Upper lobe of left lung (tissue), 6 donors: ENCODE data around the gene ANAPC2. TPM values are rescaled to one million over a fixed set of nuclear protein-coding genes. Genes with fewer than 3 reads are reported as not detected.

Source experiments
- ATAC-seq, 2 donors: fragments of 200-7000 bp; cut with Tn5 transposase; one replicate each; pipeline ENCODE4 v1.9.1; 2022; ENCODE audit warnings: mild to moderate bottlenecking in 2 of 2, moderate library complexity in 2 of 2; ENCODE audit not compliant: low FRiP score in 2 of 2
- DNase-seq, 2 donors: peaks; one replicate each; pipeline ENCODE4 v3.0.0-alpha.2; 2019 to 2020
- H3K27ac ChIP-seq, 4 donors: fragments of 200-600 bp; sonication (generic); one replicate each; pipeline ENCODE4 v1.5.1; 2016 to 2019
- H3K27me3 ChIP-seq, 4 donors: fragments of 200-600 bp; sonication (generic); one replicate each; pipeline ENCODE4 v1.5.1; 2017 to 2019
- H3K36me3 ChIP-seq, 4 donors: fragments of 200-600 bp; sonication (generic); one replicate each; pipeline ENCODE4 v1.5.1; 2016 to 2019
- H3K4me1 ChIP-seq, 4 donors: fragments of 200-600 bp; sonication (generic); one replicate each; pipeline ENCODE4 v1.5.1; 2018 to 2019
- H3K4me3 ChIP-seq, 4 donors: fragments of 200-600 bp; sonication (generic); one replicate each; pipeline ENCODE4 v1.5.1; 2017 to 2019; ENCODE audit warnings: mild to moderate bottlenecking in 2 of 4, moderate library complexity in 1 of 4
- H3K9me3 ChIP-seq, 4 donors: fragments of 200-600 bp; sonication (generic); one replicate each; pipeline ENCODE4 v1.5.1; 2018 to 2019
- CTCF ChIP-seq, 6 experiments: fragments of 450-650 bp in 4 of 6; fragments of 200-600 bp in 2 of 6; sonication (generic) in 2 of 6; IDR thresholded peaks; one replicate each; pipeline ENCODE4 v1.5.1; 2016 to 2019; ENCODE audit warnings: antibody characterized with exemption in 6 of 6
- EP300 ChIP-seq, 4 donors: sonication (generic); formaldehyde crosslinking; IDR thresholded peaks; one replicate each; pipeline ENCODE4 v1.5.1; 2017; ENCODE audit warnings: antibody characterized with exemption in 4 of 4, control low read depth in 2 of 4
- POLR2A ChIP-seq, 4 donors: fragments of 450-650 bp; IDR thresholded peaks; one replicate each; pipeline ENCODE4 v1.5.1; 2016 to 2017; ENCODE audit warnings: antibody characterized with exemption in 4 of 4, mild to moderate bottlenecking in 2 of 4
- POLR2AphosphoS5 ChIP-seq, 2 donors: sonication (generic); formaldehyde crosslinking; IDR thresholded peaks; one replicate each; pipeline ENCODE4 v1.5.1; 2017; ENCODE audit warnings: antibody characterized with exemption in 2 of 2
- WGBS, 2 donors: methylation state at CpG; one replicate each; pipeline ENCODE4 v1.1.5; 2017 to 2018; 5-methylcytosine and 5-hydroxymethylcytosine counted together
- total RNA-seq, 6 donors: library from RNA; depleted of rRNA in 4 of 6; stranded (reverse); fragments of >200 nt in 4 of 6; gene quantifications; one replicate each; pipeline versions ENCODE4 v1.1.0 to v1.2.1, GENCODE V29; 2016 to 2021
- donor health status: DM: no; HTN: no; CAD: no; lungs with moderate emphysema.
- donor health status: DM: no; HTN: yes; CAD: no; lungs with severe emphysema.

ANAPC2 gene
- total RNA-seq, 6 donors from 2014 or later, result 31.9 to 174 (median 67.3) TPM

GRCh38 chr9:137189297-137190295 is 1.2 kb upstream of the ANAPC2 start:
- H3K27ac ChIP-seq, result peak overlapping the region; percentile 90 to 96 (median 94)
- peaks cover 7 to 58% (median 35%) of the 10 kb centered on the region in 4 donors for H3K36me3 ChIP-seq
- no peaks in the 10 kb centered on the region for H3K27me3 ChIP-seq
- peak overlapping the region; percentile 75 to 100 (median 86) for H3K4me3 ChIP-seq
- TF ChIP-seq POLR2A (IDR thresholded peaks at IDR 0.05) (no peak), EP300 (IDR thresholded peaks at IDR 0.05) (no peak)
- H3K4me1 ChIP-seq, result peaks cover 35 to 55% (median 42%) of the 10 kb centered on the region in 4 donors
- DNase-seq (peak in 1 of 2 donors; percentile 44), ATAC-seq (peak in 1 of 2 donors; percentile 59)
- WGBS, 2 donors, result 30 to 36% methylated on average over 7 to 21 of the region's 23 CpGs
- H3K9me3 ChIP-seq, result no peaks in the 10 kb centered on the region

GRCh38 chr9:137188086-137188489 is 272 bp downstream of the ANAPC2 start:
- ATAC-seq (peak in 1 of 2 donors; percentile 15), DNase-seq (no peak)
- peak overlapping the region; percentile 90 to 96 (median 94) for H3K27ac ChIP-seq
- WGBS, 2 donors, result 0 to 1% methylated on average over 11 to 31 of the region's 31 CpGs
- H3K27me3 ChIP-seq, result no peaks in the 10 kb centered on the region
- peak overlapping the region; percentile 76 to 100 (median 86) for H3K4me3 ChIP-seq
- H3K9me3 ChIP-seq, result no peaks in the 10 kb centered on the region
- TF ChIP-seq POLR2AphosphoS5 (IDR thresholded peaks at IDR 0.05) (no peak), CTCF (IDR thresholded peaks at IDR 0.05) (no peak)
- H3K36me3 ChIP-seq, result peaks cover 15 to 73% (median 50%) of the 10 kb centered on the region in 4 donors
- peaks cover 35 to 51% (median 37%) of the 10 kb centered on the region in 4 donors for H3K4me1 ChIP-seq

- DNase-seq, result peak in 1 of 2 donors; percentile 55
- peaks cover 20 to 77% (median 57%) of the 10 kb centered on the region in 4 donors for H3K36me3 ChIP-seq
- no peak for ATAC-seq
Observed at GRCh38 chr9:137187386-137187785, 974 bp downstream of the ANAPC2 start.

GRCh38 chr9:137186385-137186784 is 2.0 kb downstream of the ANAPC2 start:
- WGBS, 2 donors, result 84 to 93% methylated on average over 2 to 5 of the region's 6 CpGs
- no peaks in the 10 kb centered on the region for H3K27me3 ChIP-seq
- H3K36me3 ChIP-seq, result peaks cover 20 to 77% (median 63%) of the 10 kb centered on the region in 4 donors
- H3K4me1 ChIP-seq, result peaks cover 35 to 51% (median 37%) of the 10 kb centered on the region in 4 donors
- no peak for TF ChIP-seq EP300 (IDR thresholded peaks at IDR 0.05)
- no peak for TF ChIP-seq CTCF (IDR thresholded peaks at IDR 0.05)
- TF ChIP-seq POLR2A (IDR thresholded peaks at IDR 0.05), result no peak
- no peak for TF ChIP-seq POLR2AphosphoS5 (IDR thresholded peaks at IDR 0.05)
- ATAC-seq (no peak), DNase-seq (no peak)
- H3K4me3 ChIP-seq, result peak overlapping the region in 1 of 4 donors; percentile 84
- no peak overlapping the region for H3K27ac ChIP-seq
- no peaks in the 10 kb centered on the region for H3K9me3 ChIP-seq

More at GRCh38 chr9:137187386-137187785, 974 bp downstream of the ANAPC2 start:
- no peak for TF ChIP-seq CTCF (IDR thresholded peaks at IDR 0.05)
- no peak for TF ChIP-seq EP300 (IDR thresholded peaks at IDR 0.05)
- no peak for TF ChIP-seq POLR2AphosphoS5 (IDR thresholded peaks at IDR 0.05)
- TF ChIP-seq POLR2A (IDR thresholded peaks at IDR 0.05), result no peak
- 84 to 88% methylated on average over 12 to 15 of the region's 15 CpGs for WGBS, 2 donors
- H3K4me3 ChIP-seq, result peak overlapping the region; percentile 76 to 100 (median 86)
- peaks cover 35 to 51% (median 37%) of the 10 kb centered on the region in 4 donors for H3K4me1 ChIP-seq
- no peaks in the 10 kb centered on the region for H3K9me3 ChIP-seq
- no peaks in the 10 kb centered on the region for H3K27me3 ChIP-seq
- peak overlapping the region in 1 of 4 donors; percentile 95 for H3K27ac ChIP-seq

- Histone ChIP-seq H3K27ac (no peak overlapping the region), H3K27me3 (no peaks in the 10 kb centered on the region), H3K36me3 (peaks cover 20 to 77% (median 66%) of the 10 kb centered on the region in 4 donors), H3K4me3 (peak overlapping the region in 1 of 4 donors; percentile 84), H3K9me3 (no peaks in the 10 kb centered on the region), H3K4me1 (peaks cover 35 to 51% (median 37%) of the 10 kb centered on the region in 4 donors)
- 97% methylated on average over 19 of the region's 19 CpGs; no CpG with 5 or more reads in 1 of the 2 donors for WGBS, 2 donors
- ATAC-seq, result no peak
- no peak for TF ChIP-seq POLR2AphosphoS5 (IDR thresholded peaks at IDR 0.05)
- no peak for TF ChIP-seq CTCF (IDR thresholded peaks at IDR 0.05)
- no peak for TF ChIP-seq POLR2A (IDR thresholded peaks at IDR 0.05)
- TF ChIP-seq EP300 (IDR thresholded peaks at IDR 0.05), result no peak
- peak in 1 of 2 donors; percentile 71 for DNase-seq
Observed at GRCh38 chr9:137185921-137186320, 2.4 kb downstream of the ANAPC2 start.
